A549 treated with Mapracorat at 1 μM for 4 hours (cell line): Measurements from ENCODE around the gene MAP1A. TPM values are rescaled to one million over a fixed set of nuclear protein-coding genes. Genes with fewer than 3 reads are reported as not detected.

Experiments used
- total RNA-seq: library from RNA; stranded (reverse); fragments of 200-300 nt; extraction: Qiagen RNA extraction; gene quantifications from 5 replicates; pipeline ENCODE4 v1.2.3, GENCODE V29; 2022

The MAP1A gene
- total RNA-seq: 0.57 to 0.66 TPM (median 0.64 TPM) in 5 replicates

DNA sequence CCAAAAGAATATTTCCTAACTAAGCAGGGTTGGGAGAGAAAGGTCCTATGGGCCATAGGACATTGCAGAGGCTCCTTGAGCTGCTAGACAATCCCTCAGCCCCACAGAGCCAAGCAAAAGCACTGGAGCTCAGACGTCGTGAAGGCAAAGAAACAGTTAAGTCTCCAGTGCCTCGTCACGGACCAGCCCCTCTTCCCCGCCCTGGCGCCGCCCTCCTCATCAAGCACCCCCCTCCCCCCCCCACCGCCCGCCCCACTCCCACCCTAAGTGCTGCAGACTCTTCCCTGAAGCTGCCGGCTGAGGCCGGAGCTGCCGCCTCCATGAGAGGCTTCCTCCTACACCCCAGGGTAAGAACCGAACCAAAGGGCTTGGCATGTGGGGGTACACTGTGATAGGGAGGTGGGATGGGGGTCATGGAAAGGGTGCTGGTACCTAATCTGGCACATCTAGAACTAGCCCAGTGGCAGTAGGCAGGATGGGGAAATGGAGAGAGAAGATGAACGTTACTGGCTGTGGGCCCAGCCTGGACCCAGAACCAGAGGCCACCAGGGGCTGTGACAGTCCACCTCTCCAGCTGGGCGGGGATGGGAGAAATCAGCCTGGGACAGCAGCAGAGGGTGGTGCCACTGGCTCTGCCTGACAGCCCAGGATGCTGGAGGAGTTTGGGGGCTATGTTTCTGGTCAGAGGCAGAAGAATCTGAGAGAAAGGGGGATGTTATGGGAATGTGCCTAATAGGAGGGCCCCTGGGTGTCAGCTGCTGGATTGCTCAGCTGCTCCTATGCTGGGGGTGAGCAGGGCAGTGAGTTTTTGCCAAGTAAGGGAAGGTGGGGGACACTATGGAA, at the start of gene MAP1A:
MAP1A (plus strand) TSS at position 255 of the 843 bp plus-strand sequence. CDS start 3,866 bp downstream, outside the sequence.

DNA sequence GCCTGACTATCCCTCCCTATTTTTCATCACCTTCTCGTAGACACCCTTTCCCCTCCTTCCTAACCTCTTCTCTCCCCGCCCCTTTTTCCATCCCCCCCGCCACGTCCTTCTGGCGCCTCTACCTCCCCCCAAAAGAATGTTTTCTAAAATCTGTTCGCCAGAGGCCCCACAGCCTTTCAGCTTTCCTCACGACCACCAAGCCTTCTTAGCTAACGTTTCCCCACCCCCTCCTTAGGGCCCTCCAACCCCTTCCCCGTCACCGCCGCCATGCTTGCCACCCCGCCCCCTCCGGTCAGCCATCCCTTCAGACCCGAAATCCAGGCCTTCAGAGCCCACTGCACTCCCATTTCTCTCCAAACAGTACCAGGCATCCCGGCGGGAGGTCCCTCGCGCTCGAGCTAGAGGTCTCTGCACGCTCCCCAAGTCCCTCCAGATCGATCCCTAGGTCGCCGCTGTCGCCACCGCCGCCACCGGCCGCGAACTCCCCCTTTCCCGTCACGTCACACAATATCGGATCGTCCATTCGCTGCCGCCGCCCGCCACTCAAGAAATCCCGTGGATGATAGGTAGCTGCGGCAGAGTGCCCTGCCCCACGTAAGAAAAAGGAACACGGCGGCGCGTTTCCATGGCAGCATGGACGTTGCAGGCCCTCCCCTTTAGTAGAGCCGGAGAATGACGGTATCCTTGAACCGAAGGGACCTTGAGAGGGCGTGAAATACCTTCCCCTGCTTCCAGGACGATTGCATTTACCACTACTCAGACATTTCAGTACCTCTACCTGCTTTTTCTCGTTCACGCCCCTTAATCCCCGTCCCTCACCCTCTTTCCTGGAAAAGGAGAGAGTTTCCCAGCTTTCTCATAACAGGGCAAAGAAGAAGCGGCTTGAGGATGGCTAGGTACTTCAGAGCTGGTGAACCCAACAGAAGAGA, 24.5 kb upstream of the MAP1A start, which contains the start of gene TP53BP1:
TP53BP1 (minus strand) TSS at position 484 of the 929 bp plus-strand sequence; CDS start at position 371, 113 bp downstream.

Other genes starting within 250 kb of the MAP1A start
- not detected in 5 replicates for gene TGM7, start 215.4 kb upstream of the MAP1A start, total RNA-seq
- 5.7 to 8.3 TPM (median 6.8 TPM) in 5 replicates for gene LCMT2, start 187.0 kb upstream of the MAP1A start, total RNA-seq
- gene ZSCAN29, start 146.6 kb upstream of the MAP1A start, total RNA-seq: 7.1 to 9.5 TPM (median 8.2 TPM) in 5 replicates
- 3.8 to 8.1 TPM (median 5.9 TPM) in 5 replicates for gene TUBGCP4, start 146.5 kb upstream of the MAP1A start, total RNA-seq
- gene TP53BP1, start 24.5 kb upstream of the MAP1A start, total RNA-seq: 15.8 to 18.4 TPM (median 17.0 TPM) in 5 replicates
- gene PPIP5K1, start 72.6 kb downstream of the MAP1A start, total RNA-seq: 4.7 to 7.8 TPM (median 6.9 TPM) in 5 replicates
- gene CKMT1B, start 76.4 kb downstream of the MAP1A start, total RNA-seq: 2.7 to 5.1 TPM (median 3.3 TPM) in 5 replicates
- gene STRC, start 101.2 kb downstream of the MAP1A start, total RNA-seq: 0.12 to 0.30 TPM (median 0.23 TPM) in 4 of 5 replicates, not detected in the other
- 0.39 to 1.3 TPM (median 0.48 TPM) in 5 replicates for gene CATSPER2, start 131.2 kb downstream of the MAP1A start, total RNA-seq
- 2.0 to 3.5 TPM (median 2.7 TPM) in 5 replicates for gene CKMT1A, start 176.3 kb downstream of the MAP1A start, total RNA-seq
- gene PDIA3, start 228.8 kb downstream of the MAP1A start, total RNA-seq: 274 to 366 TPM (median 360 TPM) in 5 replicates